Jurkat, Clone E6-1 (cell line): ENCODE data around the gene SNRNP200.
A peak's percentile ranks its signal among the peaks of the same experiment; 100 is the strongest.
"Not testable (repeated sequence)": the region's sequence is repeated elsewhere in the genome, so short reads cannot be mapped to it uniquely, and the experiment has no call there.

Experiments
- DNase-seq: peaks from one replicate; pipeline ENCODE4 v3.0.0-alpha.2; 2011; ENCODE audit warnings: low read depth, low spot score
- H3K4me3 ChIP-seq: 2 replicates; pipeline ENCODE4 v1.5.1; 2011; ENCODE audit warnings: mild to moderate bottlenecking, low read length, control low read depth, moderate library complexity

Gene SNRNP200

GRCh38 chr2:96326564-96326963 is 21.2 kb upstream of the SNRNP200 start:
- DNase-seq = no peak
- peak overlapping the region; percentile 86 for H3K4me3 ChIP-seq

GRCh38 chr2:96325884-96326255 is 20.5 kb upstream of the SNRNP200 start:
- no peak for DNase-seq
- peak overlapping the region; percentile 86 for H3K4me3 ChIP-seq

GRCh38 chr2:96325041-96325883 is 19.9 kb upstream of the SNRNP200 start, which contains the start of gene ITPRIPL1:
ITPRIPL1 (plus strand) TSS chr2:96325317; CDS start chr2:96325840, 523 bp downstream.
- peak within 1 kb of the TSS; percentile 86 for H3K4me3 ChIP-seq
- DNase-seq = no peak

- peak overlapping the region; percentile 86 for H3K4me3 ChIP-seq
- DNase-seq = no peak
These were observed 19.3 kb upstream of the SNRNP200 start for GRCh38 chr2:96324721-96325040.

GRCh38 chr2:96323849-96324248 is 18.5 kb upstream of the SNRNP200 start:
- H3K4me3 ChIP-seq = no peak overlapping the region
- no peak for DNase-seq

- H3K4me3 ChIP-seq = peak overlapping the region; percentile 54
- no peak for DNase-seq
These were observed 15.6 kb upstream of the SNRNP200 start for GRCh38 chr2:96320728-96321622.

DNA sequence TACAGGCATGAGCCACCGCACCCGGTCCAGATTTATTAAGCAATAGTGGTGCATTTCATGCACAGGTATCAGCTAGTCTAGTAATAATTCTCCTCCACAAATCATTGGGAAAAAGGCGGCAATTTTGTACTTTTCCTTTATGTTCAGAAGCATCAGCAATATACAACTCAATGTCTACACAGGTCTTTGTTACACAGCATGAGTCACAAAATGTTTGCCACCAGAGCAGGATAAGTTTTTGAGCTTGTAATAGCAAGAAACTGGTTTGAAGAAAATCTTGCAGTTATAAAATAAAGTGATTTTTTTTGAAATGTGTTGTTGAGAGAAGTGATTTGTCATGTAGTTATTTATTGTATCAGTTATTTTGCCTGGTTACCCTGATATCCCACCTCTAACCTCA is 15.0 kb upstream of the SNRNP200 start:
- H3K4me3 ChIP-seq = no peak overlapping the region
- DNase-seq = no peak

- H3K4me3 ChIP-seq = no peak overlapping the region
These were observed 14.1 kb upstream of the SNRNP200 start for GRCh38 chr2:96319396-96319795.

DNA sequence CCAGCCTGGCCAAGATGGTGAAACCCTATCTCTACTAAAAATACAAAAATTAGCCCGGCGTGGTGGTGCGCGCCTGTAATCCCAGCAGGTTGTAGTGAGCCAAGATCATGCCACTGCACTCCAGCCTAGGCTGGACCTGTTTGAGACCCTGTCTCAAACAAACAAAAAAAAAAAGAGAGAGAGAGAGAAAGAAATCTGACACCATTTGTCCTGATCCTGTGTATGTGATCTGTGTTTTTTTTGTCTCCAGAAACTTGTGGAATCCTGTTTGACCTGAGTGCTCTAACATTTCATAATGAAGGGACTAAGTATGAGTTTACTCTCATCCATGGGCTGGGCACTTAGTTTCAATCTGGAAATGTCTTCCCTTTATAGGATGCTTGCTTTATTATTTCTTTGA is 13.4 kb upstream of the SNRNP200 start:
- DNase-seq = no peak
- H3K4me3 ChIP-seq = no peak overlapping the region

More at GRCh38 chr2:96319396-96319795, 14.1 kb upstream of the SNRNP200 start:
- DNase-seq = no peak

DNA sequence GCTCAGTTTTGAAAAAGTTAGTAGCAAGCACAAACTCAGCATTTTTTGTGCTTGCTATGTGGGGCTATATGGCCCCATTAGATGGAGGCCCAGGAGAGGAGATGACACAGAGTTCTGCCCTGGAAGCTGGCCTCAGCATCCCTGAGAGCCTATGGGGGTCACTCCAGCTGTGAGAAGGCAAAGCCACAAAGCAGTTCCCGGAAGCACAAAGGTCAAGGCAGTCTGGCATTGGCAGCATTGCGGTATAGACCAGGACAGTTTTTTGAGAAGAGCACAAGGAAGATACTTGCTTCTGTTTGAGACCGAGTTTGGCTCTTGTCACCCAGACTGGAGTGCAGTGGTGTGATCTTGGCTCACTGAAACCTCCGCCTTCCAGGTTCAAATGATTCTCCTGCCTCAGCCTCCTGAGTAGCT is 12.2 kb upstream of the SNRNP200 start:
- H3K4me3 ChIP-seq = no peak overlapping the region
- DNase-seq = no peak

- no peak overlapping the region for H3K4me3 ChIP-seq
- DNase-seq = no peak
These were observed 11.7 kb upstream of the SNRNP200 start for GRCh38 chr2:96316999-96317398.

GRCh38 chr2:96315400-96316071 is 10.2 kb upstream of the SNRNP200 start:
- peak overlapping the region; percentile 18 for H3K4me3 ChIP-seq
- peak; percentile 72 for DNase-seq

DNA sequence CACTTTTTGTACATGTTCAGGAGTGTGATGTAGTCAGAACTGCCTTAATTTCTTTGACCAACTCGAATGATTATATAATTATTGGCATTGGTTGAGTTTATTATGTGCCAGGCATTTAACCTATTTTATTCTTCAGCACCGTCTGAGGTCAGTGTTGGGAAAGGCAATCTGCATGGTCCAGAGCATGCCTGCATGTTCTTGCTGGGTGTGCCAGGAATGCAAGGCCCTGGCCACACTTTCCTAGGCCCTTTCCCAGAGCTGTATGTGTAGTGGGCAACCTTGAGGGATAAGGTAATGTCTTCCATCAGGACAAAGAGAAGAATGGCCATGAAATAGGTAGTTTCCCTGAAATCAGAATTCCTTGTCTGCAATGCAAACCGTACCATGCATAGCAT is 9.7 kb upstream of the SNRNP200 start:
- no peak overlapping the region for H3K4me3 ChIP-seq
- no peak for DNase-seq

GRCh38 chr2:96308248-96308647 is 2.9 kb upstream of the SNRNP200 start:
- no peak overlapping the region for H3K4me3 ChIP-seq
- DNase-seq = no peak

GRCh38 chr2:96306370-96306769 is 1.0 kb upstream of the SNRNP200 start:
- peak overlapping the region; percentile 99 for H3K4me3 ChIP-seq
- no peak for DNase-seq

GRCh38 chr2:96305979-96306308 is 598 bp upstream of the SNRNP200 start:
- DNase-seq = no peak
- H3K4me3 ChIP-seq = peak overlapping the region; percentile 99

DNA sequence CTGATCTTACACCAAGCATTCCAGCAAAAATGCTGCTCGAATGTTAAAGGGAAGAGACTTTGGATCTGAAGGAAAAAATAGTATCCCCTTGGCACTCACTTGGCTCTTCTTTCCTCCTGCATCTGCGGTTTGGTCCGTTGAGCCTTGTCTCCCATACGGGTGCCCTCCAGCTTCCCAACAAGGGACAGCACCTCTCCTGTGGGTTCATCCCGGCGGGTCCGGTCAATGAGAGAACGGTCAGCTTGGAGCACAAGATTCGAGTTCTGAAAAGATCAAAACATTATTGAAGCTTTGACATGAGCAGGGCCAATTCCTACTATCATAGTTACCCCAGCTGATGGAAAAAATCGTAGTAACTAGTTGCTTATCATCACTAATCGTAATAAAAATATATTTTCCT is 740 bp downstream of the SNRNP200 start:
- no peak for DNase-seq
- peak overlapping the region; percentile 99 for H3K4me3 ChIP-seq

DNA sequence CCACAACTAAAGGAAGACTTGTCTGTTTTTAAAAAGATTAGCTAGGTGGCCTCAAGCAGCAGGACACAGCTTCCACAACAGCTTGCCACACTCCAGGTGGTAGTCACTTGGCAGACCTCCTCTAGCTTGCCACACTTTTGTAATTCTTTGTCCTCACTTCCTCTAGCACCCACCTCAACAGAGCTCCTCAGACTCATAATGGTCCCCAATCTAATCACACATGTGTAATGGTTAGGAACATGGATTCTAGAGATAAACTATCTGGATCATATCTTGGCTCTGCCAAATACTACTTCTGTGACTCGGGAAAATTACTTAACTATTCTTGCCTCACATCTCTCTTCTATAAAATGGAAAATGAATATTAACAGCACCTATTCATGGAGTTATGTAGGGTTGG is 3.5 kb downstream of the SNRNP200 start:
- H3K4me3 ChIP-seq = no peak overlapping the region
- no peak for DNase-seq

GRCh38 chr2:96296925-96297324 is 8.4 kb downstream of the SNRNP200 start:
- no peak for DNase-seq
- no peak overlapping the region for H3K4me3 ChIP-seq

GRCh38 chr2:96294271-96294670 is 11.1 kb downstream of the SNRNP200 start:
- H3K4me3 ChIP-seq, DNase-seq: not testable (repeated sequence)
